RWPE2 (cell line): Measurements from ENCODE around the gene NKAIN1.
"Not testable (repeated sequence)": the region's sequence is repeated elsewhere in the genome, so short reads cannot be mapped to it uniquely, and the experiment has no call there.

Experiments
- ATAC-seq: fragments of 200-7000 bp; cut with Tn5 transposase; 3 replicates; pipeline ENCODE4 v1.9.1; 2021; ENCODE audit warnings: low read depth
- DNase-seq: peaks from one replicate; pipeline ENCODE4 v3.0.0-alpha.2; 2020; ENCODE audit warnings: low spot score
- H3K27ac ChIP-seq: fragments of 450-650 bp; 2 replicates; pipeline ENCODE4 v1.5.1; 2017; ENCODE audit warnings: mild to moderate bottlenecking; ENCODE audit not compliant: poor library complexity, severe bottlenecking
- H3K27me3 ChIP-seq: fragments of 250-450 bp; sonication (Bioruptor Pico); 2 replicates; pipeline ENCODE4 v1.5.1; 2021; ENCODE audit warnings: mild to moderate bottlenecking, moderate library complexity; ENCODE audit not compliant: insufficient read depth, poor library complexity, severe bottlenecking
- H3K36me3 ChIP-seq: fragments of 250-450 bp; sonication (Bioruptor Pico); 2 replicates; pipeline ENCODE4 v1.5.1; 2020; ENCODE audit warnings: low read depth, mild to moderate bottlenecking, moderate library complexity
- H3K4me1 ChIP-seq: fragments of 250-450 bp; sonication (Bioruptor Pico); 2 replicates; pipeline ENCODE4 v1.5.1; 2021; ENCODE audit warnings: mild to moderate bottlenecking, moderate library complexity; ENCODE audit not compliant: insufficient read depth, poor library complexity, severe bottlenecking
- H3K4me3 ChIP-seq: fragments of 250-450 bp; sonication (Bioruptor Pico); 2 replicates; pipeline ENCODE4 v1.5.1; 2021; ENCODE audit warnings: mild to moderate bottlenecking, moderate library complexity; ENCODE audit not compliant: severe bottlenecking
- H3K9me3 ChIP-seq: fragments of 250-450 bp; sonication (Bioruptor Pico); 2 replicates; pipeline ENCODE4 v1.5.1; 2021; ENCODE audit warnings: mild to moderate bottlenecking, moderate library complexity; ENCODE audit not compliant: severe bottlenecking
- CTCF ChIP-seq: fragments of 450-650 bp; IDR thresholded peaks from one replicate; pipeline ENCODE4 v1.5.1; 2017; ENCODE audit warnings: mild to moderate bottlenecking, moderate library complexity; ENCODE audit not compliant: poor library complexity, severe bottlenecking

NKAIN1 gene

GRCh38 chr1:31239653-31240241 is at the start of gene NKAIN1:
Gene NKAIN1, minus strand, starts transcription at chr1:31239887. Its CDS starts 340 bp downstream, at chr1:31239547.
- H3K27me3 ChIP-seq: peaks cover 45% of the 10 kb centered on the region
- H3K27ac ChIP-seq: no peak within 1 kb of the TSS
- TF ChIP-seq CTCF: no peak
- no peaks in the 10 kb centered on the region for H3K36me3 ChIP-seq
- H3K9me3 ChIP-seq: no peaks in the 10 kb centered on the region
- peak within 1 kb of the TSS; percentile 35 for H3K4me3 ChIP-seq
- H3K4me1 ChIP-seq: no peaks in the 10 kb centered on the region
- no peak for DNase-seq
- ATAC-seq: peak; percentile 62

DNA sequence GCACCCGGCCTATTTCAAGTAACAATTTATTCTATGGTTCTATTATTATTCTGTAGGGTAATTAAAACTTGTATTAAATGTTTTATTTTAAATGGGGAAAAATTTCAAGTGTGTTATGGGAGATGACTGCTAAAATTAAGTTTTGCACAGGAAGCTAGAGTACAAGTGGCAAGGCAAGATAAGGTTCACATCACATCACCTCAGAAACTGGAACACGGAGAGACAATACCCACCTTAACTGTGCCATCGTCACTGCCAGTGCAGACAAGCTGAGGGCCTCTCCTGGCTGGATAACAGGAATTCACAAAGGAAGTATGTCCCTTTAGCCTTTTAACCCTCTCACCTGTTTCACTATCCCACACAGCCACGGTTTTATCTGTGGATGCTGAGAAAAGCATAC is 49.3 kb upstream of the NKAIN1 start:
- H3K27ac ChIP-seq: no peak overlapping the region
- H3K9me3 ChIP-seq: no peaks in the 10 kb centered on the region
- no peaks in the 10 kb centered on the region for H3K4me1 ChIP-seq
- H3K4me3 ChIP-seq: no peak overlapping the region
- no peak for TF ChIP-seq CTCF
- no peaks in the 10 kb centered on the region for H3K27me3 ChIP-seq
- ATAC-seq (no peak), DNase-seq (no peak)
- peaks cover 93% of the 10 kb centered on the region for H3K36me3 ChIP-seq

- not testable (repeated sequence) for ATAC-seq, H3K27me3 ChIP-seq, DNase-seq, H3K9me3 ChIP-seq, H3K4me3 ChIP-seq, H3K4me1 ChIP-seq, H3K27ac ChIP-seq
- H3K36me3 ChIP-seq: peaks cover 89% of the 10 kb centered on the region
Observed at GRCh38 chr1:31287791-31288190, 48.1 kb upstream of the NKAIN1 start.

GRCh38 chr1:31282426-31282825 is 42.7 kb upstream of the NKAIN1 start:
- peaks cover 84% of the 10 kb centered on the region for H3K36me3 ChIP-seq
- not testable (repeated sequence) for H3K4me3 ChIP-seq, ATAC-seq, H3K27me3 ChIP-seq, H3K27ac ChIP-seq, DNase-seq, H3K4me1 ChIP-seq, H3K9me3 ChIP-seq

DNA sequence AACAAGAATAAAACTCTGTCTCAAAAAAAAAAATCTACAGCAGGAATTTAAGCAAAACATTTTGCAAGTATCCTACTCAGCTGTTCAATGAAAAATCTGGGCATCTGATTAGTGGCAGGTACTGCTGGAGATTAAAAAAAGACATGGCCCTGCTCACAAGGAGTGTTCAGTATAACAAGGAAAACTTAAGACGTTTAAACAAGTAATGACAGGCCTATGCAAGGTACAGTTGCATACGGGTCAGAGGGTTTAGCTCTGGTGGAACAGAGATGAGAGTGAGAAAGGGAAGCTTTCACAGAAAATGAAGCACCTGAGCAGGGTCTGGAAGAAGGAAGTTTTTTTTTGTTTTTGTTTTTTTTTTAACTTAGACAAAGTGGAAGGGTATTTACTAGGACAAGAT is 33.9 kb upstream of the NKAIN1 start:
- no peak for TF ChIP-seq CTCF
- peaks cover 98% of the 10 kb centered on the region for H3K36me3 ChIP-seq
- H3K9me3 ChIP-seq: no peaks in the 10 kb centered on the region
- no peak overlapping the region for H3K4me3 ChIP-seq
- 0 out of 3 replicates have a peak, but pooled peaks have one; percentile 44 for ATAC-seq
- H3K4me1 ChIP-seq: peaks cover 4% of the 10 kb centered on the region
- no peak for DNase-seq
- no peak overlapping the region for H3K27ac ChIP-seq
- no peaks in the 10 kb centered on the region for H3K27me3 ChIP-seq

DNA sequence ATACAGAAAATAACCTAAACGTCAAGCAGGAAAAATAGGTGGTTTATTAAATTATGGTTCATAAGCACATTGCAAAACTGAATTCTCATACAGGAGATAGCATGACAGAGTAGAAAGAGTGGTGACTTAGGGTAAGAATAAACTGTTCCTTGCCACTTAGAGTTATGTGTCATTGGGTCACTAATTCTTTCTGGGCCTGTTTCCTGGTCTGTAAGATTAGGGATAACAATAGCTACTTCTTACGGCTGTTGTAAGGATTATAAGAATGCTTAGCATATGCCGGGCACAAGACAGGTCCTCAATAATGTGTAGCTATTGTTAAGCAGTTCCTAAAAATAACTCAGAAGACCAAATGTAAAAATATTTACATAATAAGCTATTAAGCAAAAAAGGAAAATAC is 32.7 kb upstream of the NKAIN1 start:
- no peak overlapping the region for H3K4me3 ChIP-seq
- H3K36me3 ChIP-seq: peaks cover 98% of the 10 kb centered on the region
- no peak for ATAC-seq
- no peak for TF ChIP-seq CTCF
- no peaks in the 10 kb centered on the region for H3K9me3 ChIP-seq
- H3K27me3 ChIP-seq: no peaks in the 10 kb centered on the region
- no peak for DNase-seq
- peaks cover 4% of the 10 kb centered on the region for H3K4me1 ChIP-seq
- H3K27ac ChIP-seq: no peak overlapping the region
